Stimulated activated CD4-positive, alpha-beta T cell treated with anti-CD3 and anti-CD28 coated beads, Interleukin-4, amount 100 ng/mL, for 1 hour (primary cell): Measurements from ENCODE around the gene VAV1.
"Not testable (repeated sequence)": the region's sequence is repeated elsewhere in the genome, so short reads cannot be mapped to it uniquely, and the experiment has no call there.

Experiments
- DNase-seq: peaks from one replicate; pipeline ENCODE4 v3.0.0-alpha.2; 2020

VAV1 gene

DNA sequence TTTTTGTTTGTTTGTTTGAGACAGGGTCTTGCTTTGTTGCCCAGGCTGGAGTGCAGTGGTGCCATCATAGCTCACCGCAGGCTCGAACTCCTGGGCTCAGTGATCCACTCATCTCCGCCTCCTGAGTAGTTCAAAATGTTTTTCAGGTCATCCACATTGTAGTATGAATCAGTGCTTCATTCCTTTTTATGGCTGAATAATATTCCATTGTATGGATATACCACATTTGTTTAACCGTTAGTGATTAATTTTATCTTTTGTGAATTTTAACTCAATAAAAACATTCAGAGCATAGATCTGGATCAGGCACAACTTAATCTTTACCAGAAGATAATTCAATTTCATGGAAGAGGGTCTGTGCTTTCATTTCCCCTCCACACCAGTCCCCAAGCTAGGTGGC is 47.7 kb downstream of the VAV1 start:
- DNase-seq, result no peak

GRCh38 chr19:6821639-6822310 is 49.3 kb downstream of the VAV1 start:
- DNase-seq, result no peak

GRCh38 chr19:6822311-6822670 is 49.8 kb downstream of the VAV1 start:
- DNase-seq, result no peak

DNA sequence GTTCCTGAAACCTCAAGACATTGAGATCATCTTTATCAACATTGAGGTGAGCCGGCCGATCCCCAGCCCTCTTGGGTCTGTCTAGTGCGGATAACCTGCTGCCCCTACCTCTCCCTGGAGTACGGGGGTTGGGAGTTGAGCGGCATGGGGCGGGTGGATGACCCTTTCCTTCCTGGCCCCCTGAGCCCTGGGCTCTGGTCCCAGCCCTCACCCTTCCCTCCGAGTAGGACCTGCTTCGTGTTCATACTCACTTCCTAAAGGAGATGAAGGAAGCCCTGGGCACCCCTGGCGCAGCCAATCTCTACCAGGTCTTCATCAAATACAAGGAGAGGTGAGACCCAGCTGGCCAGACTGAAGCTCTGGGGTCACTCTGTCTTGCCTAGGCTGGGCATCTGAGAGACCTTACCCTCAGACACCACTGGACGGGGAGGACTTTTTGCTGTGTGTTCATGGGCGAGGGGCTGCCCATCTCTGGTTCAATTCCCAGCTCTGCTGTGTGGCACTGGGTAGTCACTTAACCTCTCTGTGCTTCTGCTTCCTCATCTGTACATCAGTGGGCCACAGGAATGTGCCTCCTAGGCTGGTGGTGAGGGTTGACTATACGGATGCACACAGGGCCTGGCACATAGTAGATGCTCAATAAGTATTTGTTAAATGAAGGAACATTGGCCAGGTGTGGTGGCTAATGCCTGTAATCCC is 52.7 kb downstream of the VAV1 start:
- no peak for DNase-seq

DNA sequence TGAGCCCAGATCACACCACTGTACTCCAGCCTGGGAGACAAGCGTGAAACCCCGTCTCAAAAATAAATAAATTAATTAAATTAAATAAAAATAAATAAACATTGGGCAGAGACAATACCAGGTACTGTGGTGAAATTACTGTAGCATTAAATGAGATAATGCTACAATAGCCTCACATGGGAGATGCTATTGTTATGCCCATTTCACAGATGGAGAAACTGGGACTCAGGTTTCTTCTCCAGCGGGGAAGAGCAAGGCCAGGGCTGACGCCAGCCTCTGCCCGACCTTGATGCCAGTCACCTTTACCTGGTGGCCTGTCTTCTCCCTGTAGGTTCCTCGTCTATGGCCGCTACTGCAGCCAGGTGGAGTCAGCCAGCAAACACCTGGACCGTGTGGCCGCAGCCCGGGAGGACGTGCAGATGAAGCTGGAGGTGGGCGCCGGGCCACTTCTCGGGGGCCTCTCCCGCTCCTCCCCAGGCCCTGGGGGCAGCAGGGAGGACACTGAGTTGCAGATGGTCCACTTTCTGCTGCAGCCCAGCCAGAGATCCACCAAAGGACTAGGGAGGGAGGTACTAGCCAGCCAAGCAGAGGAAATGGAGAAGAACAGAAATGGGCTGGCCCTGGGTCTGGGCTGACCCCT is 53.9 kb downstream of the VAV1 start:
- DNase-seq, result no peak

DNA sequence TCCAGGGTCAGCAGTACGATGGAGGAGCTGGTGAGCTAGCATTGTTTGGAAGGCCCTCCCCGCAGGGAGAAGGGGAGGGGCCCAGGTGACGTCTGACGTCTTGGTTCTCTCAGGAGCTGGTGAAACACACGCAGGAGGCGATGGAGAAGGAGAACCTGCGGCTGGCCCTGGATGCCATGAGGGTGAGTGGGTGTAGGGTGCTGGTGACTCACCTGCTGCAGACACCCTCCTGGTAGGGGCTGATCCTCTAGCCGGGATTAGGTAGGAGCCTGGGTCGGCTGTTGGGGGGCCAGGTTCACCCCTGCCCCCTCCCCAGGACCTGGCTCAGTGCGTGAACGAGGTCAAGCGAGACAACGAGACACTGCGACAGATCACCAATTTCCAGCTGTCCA is 55.8 kb downstream of the VAV1 start:
- no peak for DNase-seq

- peak; percentile 37 for DNase-seq
These were observed 56.5 kb downstream of the VAV1 start for GRCh38 chr19:6828698-6829633.

GRCh38 chr19:6829829-6830228 is 57.3 kb downstream of the VAV1 start:
- DNase-seq, result not testable (repeated sequence)

DNA sequence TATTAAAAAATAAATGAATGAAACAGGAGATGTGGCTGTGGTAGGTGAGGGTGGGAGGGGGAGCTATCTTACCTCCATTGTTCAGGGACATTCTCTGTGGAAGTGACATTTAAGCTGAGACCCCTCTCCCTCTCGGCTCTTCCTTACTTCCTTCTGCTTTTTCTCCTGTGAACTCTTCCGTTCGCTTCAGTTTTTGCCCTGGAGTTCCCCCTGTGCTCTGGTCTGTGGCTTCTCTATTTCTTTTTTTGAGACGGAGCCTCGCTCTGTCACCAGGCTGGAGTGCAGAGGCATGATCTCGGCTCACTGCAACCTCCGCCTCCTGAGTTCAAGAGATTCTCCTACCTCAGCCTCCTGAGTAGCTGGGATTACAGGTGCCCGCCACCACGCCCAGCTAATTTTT is 58.6 kb downstream of the VAV1 start:
- not testable (repeated sequence) for DNase-seq

GRCh38 chr19:6832412-6832811 is 59.9 kb downstream of the VAV1 start:
- no peak for DNase-seq

GRCh38 chr19:6833166-6833790 is 60.8 kb downstream of the VAV1 start:
- DNase-seq, result no peak

DNA sequence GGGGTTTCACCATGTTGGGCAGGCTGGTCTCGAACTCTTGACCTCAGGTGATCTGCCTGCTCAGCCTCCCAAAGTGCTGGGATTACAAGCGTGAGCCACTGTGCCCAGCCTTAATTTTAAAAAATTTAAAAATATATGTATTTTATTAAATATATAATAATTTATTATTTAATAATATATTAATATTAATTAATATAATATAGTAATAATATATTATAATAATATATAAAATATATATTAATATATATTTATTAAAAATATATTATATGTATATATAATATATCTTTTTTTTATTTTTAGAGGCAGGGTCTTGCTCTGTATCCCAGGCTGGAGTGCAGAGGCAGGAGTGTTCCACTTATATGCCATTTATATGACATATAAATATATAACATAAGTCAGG is 61.9 kb downstream of the VAV1 start:
- DNase-seq, result no peak

DNA sequence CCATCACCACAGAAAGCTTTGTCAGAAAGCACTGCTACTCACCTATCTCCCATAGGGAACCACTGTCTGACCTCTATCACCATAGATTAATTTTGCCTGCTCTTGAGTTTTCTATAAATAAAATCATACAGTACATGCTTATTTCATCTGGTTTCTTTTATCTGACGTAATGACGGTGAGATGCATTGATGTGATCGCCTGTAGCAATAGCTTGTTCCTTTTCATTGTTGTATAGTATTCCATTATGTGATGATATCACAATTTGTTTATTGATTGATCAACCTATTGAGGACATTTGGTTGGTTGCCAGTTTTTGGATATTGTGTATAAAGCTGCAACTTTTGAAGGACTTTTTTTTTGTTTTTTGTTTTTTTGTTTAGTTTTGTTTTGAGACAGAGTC is 63.0 kb downstream of the VAV1 start:
- DNase-seq, result no peak

GRCh38 chr19:6837525-6837924 is 65.0 kb downstream of the VAV1 start:
- no peak for DNase-seq

- no peak for DNase-seq
These were observed 65.7 kb downstream of the VAV1 start for GRCh38 chr19:6838062-6838655.

DNA sequence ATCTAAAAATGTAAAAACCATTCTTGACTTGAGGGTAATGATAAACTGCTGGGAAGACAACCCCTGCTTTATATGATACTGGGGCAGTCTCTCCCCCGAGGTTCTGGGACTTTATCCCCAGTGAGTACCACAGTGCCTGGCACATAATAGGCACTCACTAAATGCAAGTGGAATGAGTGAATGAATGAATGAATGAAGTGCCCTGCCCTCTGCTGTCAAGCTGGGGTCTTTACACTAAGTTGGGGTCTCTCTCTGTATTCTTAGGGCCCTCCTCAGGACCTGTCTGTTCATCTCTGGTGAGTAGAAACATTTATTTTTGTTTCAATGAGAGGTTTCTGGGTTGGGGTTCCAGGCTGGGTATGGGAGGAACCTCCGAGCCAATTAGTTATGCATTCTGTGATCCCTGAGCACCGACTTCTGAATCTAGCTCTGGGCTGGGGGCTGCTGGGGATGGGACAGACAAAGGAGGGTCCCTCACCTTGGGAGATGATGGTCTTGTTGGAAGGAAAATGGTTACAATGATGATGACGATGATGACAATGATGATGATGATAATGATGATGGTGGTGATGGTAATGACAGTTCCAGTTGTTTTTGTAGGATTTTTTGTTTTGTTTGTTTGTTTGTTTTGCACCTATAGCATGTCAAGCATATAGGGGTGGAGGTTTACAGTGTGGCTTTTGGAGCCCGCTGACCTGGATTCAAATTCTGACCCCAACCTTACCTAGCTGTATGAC is 70.5 kb downstream of the VAV1 start:
- DNase-seq, result no peak

- no peak for DNase-seq
These were observed 75.3 kb downstream of the VAV1 start for GRCh38 chr19:6847828-6848200.

DNA sequence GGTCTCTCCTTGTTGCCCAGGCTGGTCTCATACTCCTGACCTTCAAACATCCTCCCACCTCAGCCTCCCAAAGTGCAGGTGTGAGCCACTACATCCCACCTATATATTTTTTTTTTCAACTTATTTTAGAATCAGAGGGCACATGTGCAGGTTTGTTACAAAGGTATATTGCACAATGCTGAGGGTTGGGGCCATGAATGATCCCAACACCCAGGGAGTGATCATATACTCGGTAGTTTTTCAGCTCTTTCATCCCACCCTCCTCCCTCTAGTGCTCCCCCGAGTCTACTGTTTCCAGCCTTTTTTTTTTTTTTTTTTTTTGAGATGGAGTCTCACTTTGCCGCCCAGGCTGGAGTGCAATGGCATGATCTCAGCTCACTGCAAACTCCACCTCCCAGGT is 76.5 kb downstream of the VAV1 start:
- no peak for DNase-seq

DNA sequence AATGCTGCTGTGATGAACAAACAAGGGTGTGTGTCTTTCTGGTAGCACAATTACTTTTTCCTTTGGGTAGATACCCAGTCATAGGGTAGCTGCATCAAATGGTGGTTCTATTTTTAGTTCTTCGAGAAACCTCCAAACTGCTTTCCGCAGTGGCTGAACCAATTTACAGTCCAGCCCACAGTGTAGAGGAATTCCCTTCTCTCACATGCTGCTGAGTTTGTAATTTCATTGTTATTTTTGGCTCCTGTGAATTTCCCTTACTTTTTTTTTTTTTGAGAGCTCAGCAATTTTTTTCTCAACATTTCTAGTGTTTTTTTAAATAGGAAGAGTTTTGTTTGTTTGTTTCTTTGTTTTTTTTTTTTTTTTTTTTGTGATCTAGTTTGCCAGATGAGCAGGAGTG is 77.4 kb downstream of the VAV1 start:
- no peak for DNase-seq

- no peak for DNase-seq
These were observed 78.9 kb downstream of the VAV1 start for GRCh38 chr19:6851359-6851758.

GRCh38 chr19:6852001-6852400 is 79.5 kb downstream of the VAV1 start:
- DNase-seq, result no peak

DNA sequence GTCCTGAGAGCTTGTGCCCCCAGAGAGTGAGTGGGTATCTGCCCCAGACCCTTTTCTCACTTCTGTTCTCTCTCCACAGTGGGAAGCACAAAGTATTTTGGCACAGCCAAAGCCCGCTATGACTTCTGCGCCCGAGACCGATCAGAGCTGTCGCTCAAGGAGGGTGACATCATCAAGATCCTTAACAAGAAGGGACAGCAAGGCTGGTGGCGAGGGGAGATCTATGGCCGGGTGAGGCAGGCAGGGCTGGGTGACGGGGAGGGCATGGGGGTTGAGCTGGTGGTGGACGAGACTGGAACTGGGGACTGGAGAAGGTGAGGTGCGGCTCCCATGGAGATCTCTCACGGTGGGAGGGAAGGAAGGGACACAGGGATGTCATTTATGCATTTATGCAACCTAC is 81.4 kb downstream of the VAV1 start:
- no peak for DNase-seq
